Measurements from ENCODE around the gene TP53BP1. TPM values are rescaled to one million over a fixed set of nuclear protein-coding genes. Genes with fewer than 3 reads are reported as not detected.
A peak's percentile ranks its signal among the peaks of the same experiment; 100 is the strongest.

TP53BP1 gene
- total RNA-seq, 4 donors from 2014 or later, result 11.9 to 27.6 (median 20.6) TPM

DNA sequence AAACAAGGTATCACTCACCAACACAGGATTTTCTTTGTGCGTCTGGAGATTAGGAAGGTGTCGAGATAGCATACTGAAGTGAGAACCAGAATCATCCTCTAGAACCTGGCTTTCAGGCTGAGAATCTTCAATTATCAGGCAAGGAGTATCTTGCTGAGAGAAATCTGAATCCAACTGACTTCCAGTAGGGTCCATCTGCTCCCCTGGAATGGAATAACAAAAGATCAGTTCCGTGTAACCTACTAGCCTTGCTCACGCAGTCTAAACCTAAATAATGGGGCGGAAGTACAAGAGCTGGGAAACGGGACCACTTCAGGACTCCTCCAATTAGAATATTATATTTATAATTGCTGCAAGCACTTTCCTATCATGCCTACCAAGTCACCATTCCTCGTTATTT is 690 bp downstream of the TP53BP1 start:
- intact Hi-C loops (cut with DNase I), result no loop called here
- 9 to 10% methylated on average over 7 of the region's 7 CpGs for WGBS, 2 donors
- peaks cover 11 to 29% (median 12%) of the 10 kb centered on the region in 3 donors for H3K4me1 ChIP-seq
- no peaks in the 10 kb centered on the region for H3K9me3 ChIP-seq
- TF ChIP-seq POLR2A (IDR thresholded peaks at IDR 0.05), result no peak
- TF ChIP-seq, protein P1, sequence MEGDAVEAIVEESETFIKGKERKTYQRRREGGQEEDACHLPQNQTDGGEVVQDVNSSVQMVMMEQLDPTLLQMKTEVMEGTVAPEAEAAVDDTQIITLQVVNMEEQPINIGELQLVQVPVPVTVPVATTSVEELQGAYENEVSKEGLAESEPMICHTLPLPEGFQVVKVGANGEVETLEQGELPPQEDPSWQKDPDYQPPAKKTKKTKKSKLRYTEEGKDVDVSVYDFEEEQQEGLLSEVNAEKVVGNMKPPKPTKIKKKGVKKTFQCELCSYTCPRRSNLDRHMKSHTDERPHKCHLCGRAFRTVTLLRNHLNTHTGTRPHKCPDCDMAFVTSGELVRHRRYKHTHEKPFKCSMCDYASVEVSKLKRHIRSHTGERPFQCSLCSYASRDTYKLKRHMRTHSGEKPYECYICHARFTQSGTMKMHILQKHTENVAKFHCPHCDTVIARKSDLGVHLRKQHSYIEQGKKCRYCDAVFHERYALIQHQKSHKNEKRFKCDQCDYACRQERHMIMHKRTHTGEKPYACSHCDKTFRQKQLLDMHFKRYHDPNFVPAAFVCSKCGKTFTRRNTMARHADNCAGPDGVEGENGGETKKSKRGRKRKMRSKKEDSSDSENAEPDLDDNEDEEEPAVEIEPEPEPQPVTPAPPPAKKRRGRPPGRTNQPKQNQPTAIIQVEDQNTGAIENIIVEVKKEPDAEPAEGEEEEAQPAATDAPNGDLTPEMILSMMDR (IDR thresholded peaks at IDR 0.05), result no peak
- DNase-seq, result no peak
- peaks cover 0 to 41% (median 0%) of the 10 kb centered on the region in 3 donors for H3K36me3 ChIP-seq
- H3K4me3 ChIP-seq, result peak overlapping the region; percentile 67 to 83 (median 76)
- no peaks in the 10 kb centered on the region for H3K27me3 ChIP-seq
- peak overlapping the region; percentile 81 to 89 (median 86) for H3K27ac ChIP-seq

DNA sequence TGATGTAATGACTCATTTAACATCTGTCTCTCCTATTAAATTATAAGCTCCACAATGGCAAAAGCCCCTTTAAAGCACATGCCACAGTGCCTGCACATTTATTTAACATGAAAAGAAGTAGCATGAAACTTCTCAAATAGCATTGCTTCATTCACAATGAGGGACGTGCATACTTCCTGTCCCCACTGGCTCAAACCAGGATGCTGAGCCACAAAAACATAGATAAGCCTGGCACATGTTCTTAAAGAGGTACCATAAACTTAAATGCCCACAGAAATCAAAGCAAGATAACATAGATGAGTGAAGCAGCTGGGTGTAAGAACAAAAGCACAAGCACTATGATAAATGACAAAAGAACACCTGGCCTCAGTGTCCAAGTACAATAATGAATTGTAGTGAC is 3.8 kb downstream of the TP53BP1 start:
- peaks cover 11 to 29% (median 12%) of the 10 kb centered on the region in 3 donors for H3K4me1 ChIP-seq
- 7 to 20% methylated on average over 1 of the region's 1 CpG for WGBS, 2 donors
- no peak for TF ChIP-seq POLR2A (IDR thresholded peaks at IDR 0.05)
- TF ChIP-seq, protein P1 (IDR thresholded peaks at IDR 0.05), result no peak
- H3K4me3 ChIP-seq, result no peak overlapping the region
- no peak overlapping the region for H3K27ac ChIP-seq
- H3K36me3 ChIP-seq, result peaks cover 0 to 59% (median 10%) of the 10 kb centered on the region in 3 donors
- H3K9me3 ChIP-seq, result no peaks in the 10 kb centered on the region
- no peaks in the 10 kb centered on the region for H3K27me3 ChIP-seq
- intact Hi-C loops (cut with DNase I), result no loop called here
- no peak for DNase-seq

DNA sequence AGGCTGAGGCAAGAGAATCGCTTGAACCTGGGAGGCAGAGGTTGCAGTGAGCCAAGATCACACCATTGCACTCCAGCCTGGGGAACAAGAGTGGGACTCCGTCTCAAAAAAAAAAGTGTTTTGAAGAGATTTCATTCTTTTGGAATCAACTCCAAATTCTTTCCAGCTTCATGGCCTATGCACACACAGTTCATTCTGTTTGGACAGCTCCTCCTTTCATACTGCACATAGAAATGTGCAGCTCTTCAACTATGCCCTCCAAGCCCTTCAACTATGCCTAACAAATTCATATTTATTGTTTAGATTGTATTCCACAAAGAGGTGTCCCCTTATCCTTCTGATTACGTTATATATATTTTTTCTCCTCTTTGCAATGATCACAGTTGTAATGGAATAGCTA is 4.2 kb downstream of the TP53BP1 start:
- TF ChIP-seq, protein P1 (IDR thresholded peaks at IDR 0.05), result no peak
- no peak for TF ChIP-seq POLR2A (IDR thresholded peaks at IDR 0.05)
- Histone ChIP-seq H3K36me3 (peaks cover 0 to 59% (median 10%) of the 10 kb centered on the region in 3 donors), H3K27ac (no peak overlapping the region), H3K4me3 (no peak overlapping the region), H3K27me3 (no peaks in the 10 kb centered on the region), H3K4me1 (peaks cover 11 to 28% (median 12%) of the 10 kb centered on the region in 3 donors), H3K9me3 (no peaks in the 10 kb centered on the region)
- intact Hi-C loops (cut with DNase I), result no loop called here
- no peak for DNase-seq
- 90 to 94% methylated on average over 3 of the region's 3 CpGs for whole genome bisulfite sequencing, 2 donors

DNA sequence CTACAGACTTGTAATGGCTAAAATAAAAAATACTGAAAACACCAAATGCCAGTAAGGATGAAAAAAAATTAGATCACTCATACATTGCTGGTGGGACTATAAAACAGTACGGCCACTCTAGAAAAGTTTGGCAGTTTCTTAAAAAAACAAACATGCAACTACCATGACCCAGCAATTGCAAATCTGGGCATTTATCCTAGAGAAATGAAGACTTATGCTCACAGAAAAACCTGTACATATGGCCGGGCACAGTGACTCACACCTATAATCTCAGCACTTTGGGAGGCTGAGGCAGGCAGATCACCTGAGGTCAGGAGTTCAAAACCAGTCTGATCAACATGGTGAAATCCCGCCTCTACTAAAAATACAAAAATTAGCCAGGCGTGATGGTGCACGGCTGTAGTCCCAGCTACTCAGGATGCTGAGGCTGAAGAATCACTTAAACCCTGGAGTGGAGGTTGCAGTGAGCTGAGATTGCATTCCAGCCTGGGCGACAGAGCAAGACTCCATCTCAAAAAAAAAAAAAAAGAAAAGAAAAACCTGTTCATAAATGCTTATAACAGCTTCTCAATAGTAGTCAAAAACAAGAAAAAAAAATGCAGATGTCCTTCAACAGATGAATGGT is 5.6 kb downstream of the TP53BP1 start:
- Histone ChIP-seq H3K4me3 (no peak overlapping the region), H3K27me3 (no peaks in the 10 kb centered on the region), H3K27ac (no peak overlapping the region), H3K4me1 (peaks cover 3 to 20% (median 6%) of the 10 kb centered on the region in 3 donors), H3K36me3 (peaks cover 0 to 64% (median 10%) of the 10 kb centered on the region in 3 donors), H3K9me3 (no peaks in the 10 kb centered on the region)
- DNase-seq, result no peak
- TF ChIP-seq, protein P1 (IDR thresholded peaks at IDR 0.05), result no peak
- no peak for TF ChIP-seq POLR2A (IDR thresholded peaks at IDR 0.05)
- intact Hi-C loops (cut with DNase I), result no loop called here
- 81 to 86% methylated on average over 6 of the region's 6 CpGs for WGBS, 2 donors

DNA sequence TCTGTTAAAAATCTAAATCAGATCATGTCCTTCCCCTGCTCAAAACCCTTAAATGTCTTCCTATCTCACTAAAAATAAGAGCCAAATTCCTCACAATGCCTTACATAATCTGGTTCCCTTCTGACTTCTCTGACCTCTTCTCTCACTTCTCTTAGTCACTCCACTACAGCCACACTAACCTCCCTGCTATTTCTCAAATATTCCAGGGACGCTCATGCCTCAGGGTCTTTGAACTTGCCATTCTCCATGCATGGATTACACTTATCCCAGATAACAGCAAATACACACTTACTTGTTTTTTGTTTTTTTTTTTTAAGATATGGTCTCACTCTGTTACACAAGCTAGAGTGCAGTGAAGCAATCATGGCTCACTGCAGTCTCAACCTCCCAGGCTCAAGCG is 8.5 kb downstream of the TP53BP1 start:
- intact Hi-C loops (cut with DNase I), result no loop called here
- H3K4me1 ChIP-seq, result peaks cover 0 to 8% (median 0%) of the 10 kb centered on the region in 3 donors
- 91 to 92% methylated on average over 2 of the region's 2 CpGs for WGBS, 2 donors
- no peak overlapping the region for H3K4me3 ChIP-seq
- peaks cover 0 to 74% (median 17%) of the 10 kb centered on the region in 3 donors for H3K36me3 ChIP-seq
- no peak overlapping the region for H3K27ac ChIP-seq
- DNase-seq, result no peak
- H3K9me3 ChIP-seq, result no peaks in the 10 kb centered on the region
- H3K27me3 ChIP-seq, result no peaks in the 10 kb centered on the region
- TF ChIP-seq, protein P1 (IDR thresholded peaks at IDR 0.05), result no peak
- TF ChIP-seq POLR2A (IDR thresholded peaks at IDR 0.05), result no peak

All from esophagus squamous epithelium (tissue), 5 donors.